ENCODE results near the gene RASL10A.

DNA sequence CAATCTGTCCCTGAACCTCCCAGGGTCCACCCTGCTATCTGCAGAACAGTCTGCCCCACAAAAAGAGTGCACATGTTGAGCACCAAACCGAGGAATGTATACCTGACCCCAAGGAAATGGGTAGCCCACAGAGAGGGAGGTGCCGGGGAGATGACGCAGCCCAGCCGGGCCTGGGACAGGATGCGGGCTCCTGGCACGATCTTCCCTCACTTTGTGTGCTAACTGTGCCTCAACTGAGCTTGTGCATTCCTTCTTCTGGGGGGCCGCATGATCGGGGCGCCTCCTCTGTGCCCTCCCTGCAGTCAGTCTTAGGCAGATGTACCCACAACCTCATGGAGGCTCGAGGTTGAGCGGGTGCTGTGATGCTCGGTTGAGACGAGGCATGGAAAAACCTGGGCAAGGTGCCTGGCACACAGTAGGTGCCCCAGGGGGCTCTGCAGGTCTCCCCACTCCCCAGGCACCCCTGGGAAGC, 6.7 kb downstream of the RASL10A start:
- no peak for TF ChIP-seq CTCF (IDR thresholded peaks at IDR 0.05; ENCODE audit: low read depth, low read length)
- TF ChIP-seq POLR2A (IDR thresholded peaks at IDR 0.05; ENCODE audit: extremely low read depth, insufficient read length), result no peak
- no peak for TF ChIP-seq MYC (IDR thresholded peaks at IDR 0.05; ENCODE audit: low read depth, low read length)
- no peak for TF ChIP-seq MAX (IDR thresholded peaks at IDR 0.05; ENCODE audit: low read depth, low read length)
